ENCODE measurements around the gene CNDP1.

- TF ChIP-seq POLR2A (IDR thresholded peaks at IDR 0.05), result no peak
- TF ChIP-seq CTCF (IDR thresholded peaks at IDR 0.05), result no peak
These were observed 8.6 kb upstream of the CNDP1 start for GRCh38 chr18:74525741-74526140.
